Stimulated activated CD8-positive, alpha-beta memory T cell treated with anti-CD3 and anti-CD28 coated beads, Interleukin-15, amount 100 ng/mL, for 1 hour (primary cell): ENCODE measurements around the gene LHFPL3.
"Not testable (repeated sequence)": the region's sequence is repeated elsewhere in the genome, so short reads cannot be mapped to it uniquely, and the experiment has no call there.

Experiments used
- DNase-seq: peaks from one replicate; pipeline ENCODE4 v3.0.0-alpha.2; 2020; ENCODE audit warnings: low read depth

The LHFPL3 gene

DNA sequence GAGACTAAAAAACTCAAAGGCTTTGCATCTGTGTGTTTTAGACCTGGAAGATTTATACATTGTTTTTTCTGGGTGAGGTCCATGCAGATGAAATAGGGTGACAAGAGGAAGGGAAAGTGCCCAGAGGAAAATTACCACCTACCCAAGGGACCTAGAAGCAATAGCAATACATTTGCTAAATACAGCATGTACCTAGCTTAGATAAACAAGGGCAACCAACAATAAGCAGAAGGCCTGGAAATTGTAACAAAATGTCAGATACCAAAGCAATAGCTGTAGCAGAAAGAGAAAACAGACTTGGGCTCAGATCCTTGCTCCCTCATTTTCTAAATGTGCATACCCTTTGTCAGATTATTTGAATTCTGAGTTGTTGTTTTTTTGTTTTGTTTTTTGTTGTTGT is 367.2 kb downstream of the LHFPL3 start:
- DNase-seq = no peak

DNA sequence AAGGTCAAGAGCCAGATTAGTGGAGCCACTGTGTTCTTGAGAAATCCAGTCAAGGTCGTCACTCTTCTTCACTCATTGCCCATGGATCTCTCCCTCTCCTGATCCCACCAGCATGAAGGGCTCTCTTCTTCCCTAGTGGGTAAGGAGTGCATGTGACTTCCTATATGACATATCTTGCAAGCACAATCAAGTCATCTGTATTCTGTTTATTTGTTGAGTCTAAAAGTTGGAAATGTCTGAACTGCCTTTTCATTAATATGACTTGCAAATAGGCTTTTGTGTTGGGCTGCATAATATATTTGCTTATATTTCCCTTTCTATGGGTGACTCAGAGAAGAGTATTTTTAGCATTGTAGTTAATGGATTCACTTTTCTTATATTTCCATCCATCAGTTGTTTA is 371.9 kb downstream of the LHFPL3 start:
- DNase-seq = no peak

DNA sequence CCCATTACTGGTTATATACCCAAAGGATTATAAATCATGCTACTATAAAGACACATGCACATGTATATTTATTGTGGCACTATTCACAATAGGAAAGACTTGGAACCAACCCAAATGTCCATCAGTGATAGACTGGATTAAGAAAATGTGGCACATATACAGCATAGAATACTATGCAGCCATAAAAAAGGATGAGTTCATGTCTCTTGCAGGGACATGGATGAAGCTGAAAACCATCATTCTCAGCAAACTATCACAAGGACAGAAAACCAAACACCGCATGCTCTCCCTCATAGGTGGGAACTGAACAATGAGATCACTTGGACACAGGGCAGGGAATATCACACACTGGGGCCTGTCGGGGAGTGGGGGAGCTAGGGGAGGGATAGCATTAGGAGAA is 392.6 kb downstream of the LHFPL3 start:
- DNase-seq = not testable (repeated sequence)

DNA sequence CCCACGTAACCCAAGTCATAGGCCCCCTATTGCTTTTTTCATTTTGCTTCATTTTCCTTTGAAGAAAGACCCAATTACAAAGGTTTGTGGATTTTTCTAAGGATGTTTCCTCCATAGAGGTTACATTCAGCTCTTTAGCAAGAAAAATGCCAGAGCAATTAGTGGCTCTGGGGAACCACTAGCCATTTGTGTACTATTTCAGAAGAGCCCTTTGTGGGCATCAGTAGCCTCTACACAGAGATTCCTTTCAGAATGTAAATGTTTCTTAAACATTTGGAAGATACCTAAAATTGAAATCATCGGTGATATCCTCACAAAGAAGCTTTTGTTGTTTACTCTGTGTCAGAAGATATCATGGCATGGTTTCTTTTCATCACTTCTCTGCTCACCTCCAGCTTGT is 394.6 kb downstream of the LHFPL3 start:
- no peak for DNase-seq

DNA sequence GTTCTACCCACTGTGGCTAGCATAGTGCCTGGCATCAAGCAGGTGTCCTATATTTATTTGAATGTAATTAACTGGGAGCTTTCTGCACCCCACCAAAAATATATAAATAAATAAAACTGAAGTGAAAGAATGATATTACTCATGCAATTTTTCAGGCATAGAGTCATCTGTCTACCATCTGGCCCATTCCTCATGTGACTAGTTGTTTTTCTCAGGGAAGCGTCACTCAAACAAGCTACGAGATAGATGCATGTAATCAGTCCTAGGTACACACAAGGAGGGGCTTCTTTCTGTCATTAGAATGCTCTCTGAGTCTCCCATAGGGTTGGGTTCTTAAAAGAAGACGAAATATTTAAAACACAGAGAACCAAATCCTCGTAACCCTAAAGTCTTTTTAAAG is 430.1 kb downstream of the LHFPL3 start:
- DNase-seq = no peak

DNA sequence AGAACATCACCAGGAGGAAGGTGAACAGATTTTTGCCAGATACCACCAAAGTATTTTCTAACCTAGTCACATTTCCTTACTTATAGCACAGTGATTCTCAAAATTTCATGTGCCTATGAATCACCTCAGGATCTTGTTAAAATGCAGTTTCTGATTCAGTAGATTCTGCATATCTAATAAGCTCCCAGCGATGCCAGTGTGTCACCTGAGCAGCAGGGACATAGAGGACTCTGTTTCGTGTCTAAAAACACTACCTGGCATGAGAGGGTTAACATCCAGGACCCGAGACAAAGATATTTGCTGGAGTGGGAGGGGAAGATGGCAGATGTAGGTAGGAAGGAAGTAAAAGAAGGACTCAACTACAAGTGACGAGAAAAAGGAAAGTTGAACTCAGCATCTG is 433.5 kb downstream of the LHFPL3 start:
- DNase-seq = no peak

DNA sequence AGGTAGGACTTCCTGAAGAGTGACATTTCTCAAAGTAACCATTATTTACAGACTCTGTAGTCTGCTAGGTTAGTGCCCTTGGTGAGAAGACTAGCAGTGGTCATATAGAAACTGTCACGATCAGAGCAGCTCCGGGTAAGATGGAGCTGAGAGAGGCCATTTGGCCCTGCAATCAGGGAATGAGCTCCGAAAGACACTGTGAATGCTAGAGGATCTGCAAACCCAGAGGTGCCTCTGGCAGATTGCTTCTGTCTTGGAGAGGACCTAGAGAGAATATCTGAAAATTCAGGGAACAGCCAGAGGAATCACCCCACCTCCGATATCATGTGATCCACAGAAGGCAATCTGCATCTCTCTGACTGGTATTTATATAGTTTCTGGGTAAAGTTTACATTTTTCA is 438.7 kb downstream of the LHFPL3 start:
- no peak for DNase-seq

DNA sequence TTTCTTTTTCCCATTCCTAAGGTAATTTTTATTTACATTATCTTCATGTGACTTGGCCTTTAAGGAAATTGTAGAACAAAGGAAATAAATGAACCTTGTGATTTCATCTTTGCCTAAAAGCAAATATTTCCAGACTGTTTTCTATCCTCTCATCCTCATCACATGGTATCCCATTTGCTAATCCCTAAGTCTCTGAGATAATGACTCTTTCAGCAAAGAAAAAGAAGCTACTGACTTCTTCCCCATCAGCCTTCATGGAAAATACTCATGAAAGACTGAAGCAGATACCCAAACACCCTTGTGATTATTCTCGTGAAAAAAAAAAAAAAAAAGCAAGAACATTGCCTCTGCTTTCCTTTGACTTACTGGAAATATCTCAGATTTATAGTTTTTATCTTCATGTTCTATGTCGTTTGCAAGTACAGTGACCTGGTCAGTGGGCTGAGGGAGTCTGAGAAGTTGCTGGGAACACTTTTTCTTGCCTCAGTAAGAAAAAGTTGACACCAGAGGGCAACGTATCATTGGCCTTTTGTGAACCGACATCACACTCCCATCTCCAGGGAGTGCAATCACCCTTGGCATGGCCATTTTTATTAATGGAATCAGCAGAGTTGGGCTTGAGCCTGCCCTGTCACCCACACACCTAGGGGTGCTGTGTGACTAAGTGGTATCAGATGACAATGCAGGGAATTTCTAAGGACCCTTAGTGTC is 439.6 kb downstream of the LHFPL3 start:
- no peak for DNase-seq

DNA sequence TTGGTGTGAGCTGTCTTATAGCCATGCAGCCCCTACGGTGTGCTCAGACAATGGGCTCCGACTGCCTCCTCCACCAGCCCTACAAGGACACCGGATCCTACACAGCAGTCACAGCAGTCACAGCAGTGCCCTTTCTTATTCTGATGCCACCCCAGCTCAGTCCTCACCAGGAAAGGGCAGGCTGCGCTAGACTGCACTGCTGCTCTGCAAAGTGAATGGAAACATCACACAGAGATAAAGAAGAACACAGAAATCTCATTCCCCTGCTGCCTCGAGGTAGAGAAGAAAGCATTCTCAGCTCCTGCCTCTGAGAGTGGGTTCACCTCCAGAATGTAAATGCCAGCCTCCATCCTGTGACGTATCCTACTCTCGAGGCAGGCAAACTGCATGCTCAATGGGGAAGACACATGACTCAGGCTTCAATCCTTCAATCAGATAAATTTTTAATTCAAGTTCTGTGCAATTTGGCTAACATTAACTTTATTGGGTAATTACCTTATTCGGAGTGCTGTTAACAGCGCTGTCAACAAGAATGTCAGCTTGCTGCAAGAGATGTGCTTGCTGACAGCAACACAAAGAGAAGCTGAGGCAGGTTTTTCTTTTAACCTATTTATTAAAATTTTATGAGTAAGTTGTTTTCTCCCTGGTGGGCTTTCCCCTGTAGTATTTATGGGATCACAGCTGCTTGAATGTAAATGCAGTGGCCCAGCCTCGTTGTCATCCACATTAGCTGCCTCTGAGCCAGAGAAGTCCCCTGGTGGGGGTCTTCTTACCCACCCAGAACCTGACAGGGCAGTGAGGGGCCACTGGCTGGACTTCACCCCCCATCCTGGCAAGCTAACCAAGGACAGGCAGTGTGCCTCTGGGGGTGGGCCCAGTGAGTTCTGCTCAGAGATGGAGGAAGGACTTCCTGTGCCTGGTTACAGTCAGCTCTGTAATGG is 444.3 kb downstream of the LHFPL3 start:
- no peak for DNase-seq

DNA sequence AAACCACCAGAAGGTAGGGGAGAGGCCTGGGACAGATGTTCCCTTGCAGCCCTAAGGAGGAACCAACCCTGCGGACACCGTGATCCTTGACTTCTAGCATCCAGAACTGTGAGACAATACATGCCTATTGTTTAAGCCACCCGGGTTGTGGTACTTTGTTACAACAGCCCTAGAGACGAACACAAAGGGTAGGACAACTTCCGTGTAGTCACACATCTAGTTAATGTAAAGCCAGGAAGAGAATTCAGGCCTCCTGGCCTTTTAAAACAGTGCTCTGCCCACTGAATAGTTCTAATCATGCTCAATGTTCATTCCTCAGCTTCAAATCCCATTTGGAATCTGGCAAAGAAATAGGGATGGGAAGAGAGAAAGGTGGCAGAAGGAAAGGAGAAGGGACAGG is 445.4 kb downstream of the LHFPL3 start:
- DNase-seq = no peak

DNA sequence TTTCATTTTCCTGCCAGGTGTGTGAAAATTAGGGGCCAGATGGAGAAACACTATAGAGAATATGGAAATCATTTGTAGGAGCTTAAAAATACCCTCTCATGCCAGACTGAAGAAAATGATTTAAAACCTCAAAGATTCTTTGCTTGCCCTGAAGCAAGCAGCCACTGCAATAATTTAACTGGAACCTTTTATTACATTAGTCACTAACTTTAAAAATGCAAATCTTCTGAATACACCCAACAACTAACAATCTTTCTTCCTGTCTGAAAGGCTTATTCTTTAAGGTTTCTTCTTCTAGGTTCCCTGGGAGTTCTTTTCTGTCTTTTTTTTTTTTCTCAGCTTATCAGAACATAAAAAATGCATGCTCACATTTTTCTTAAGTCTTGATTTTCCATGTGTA is 447.1 kb downstream of the LHFPL3 start:
- no peak for DNase-seq

DNA sequence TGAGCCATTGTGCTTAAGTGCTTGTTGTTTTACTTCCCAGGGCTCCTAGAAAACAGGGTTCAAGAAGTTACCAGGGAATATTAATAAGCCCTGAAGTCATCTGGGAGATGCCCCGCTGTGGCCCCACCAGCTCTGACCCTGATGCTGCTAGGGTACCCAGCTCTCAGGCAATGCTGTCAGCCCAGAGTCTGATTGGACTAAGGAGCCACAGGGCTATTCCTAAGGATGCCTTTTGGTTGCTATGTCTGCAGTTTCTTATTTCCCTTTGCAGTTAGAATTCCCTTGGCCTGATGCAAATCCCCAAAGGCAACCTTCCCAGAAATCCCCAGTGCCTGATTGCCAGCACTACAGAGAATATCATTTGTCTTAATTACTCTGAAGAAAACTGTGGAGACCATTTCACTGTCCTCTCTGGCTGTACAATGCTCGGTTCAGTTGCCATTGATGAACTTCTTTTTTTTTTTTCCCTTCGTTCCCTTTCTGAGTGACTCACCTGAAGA is 448.9 kb downstream of the LHFPL3 start:
- DNase-seq = no peak

DNA sequence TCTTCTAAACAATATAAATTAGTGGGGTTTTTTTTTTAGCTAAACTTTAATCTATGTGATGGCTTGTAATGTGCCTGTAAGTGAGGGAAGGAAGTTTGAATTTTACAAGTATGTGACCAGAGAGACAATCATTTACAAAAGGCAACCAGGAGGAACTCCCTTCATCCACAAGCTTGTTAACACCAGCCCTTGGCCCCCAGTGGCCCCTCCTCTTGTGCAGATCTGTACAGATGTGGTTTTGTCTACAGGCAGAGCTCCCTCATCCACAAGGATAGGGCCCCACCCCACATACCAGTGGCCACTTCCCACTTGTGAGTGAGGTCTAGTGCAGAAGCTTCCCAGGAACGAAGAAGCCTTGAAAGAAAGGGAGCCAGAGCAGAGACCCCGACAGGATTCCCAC is 451.5 kb downstream of the LHFPL3 start:
- DNase-seq = no peak

DNA sequence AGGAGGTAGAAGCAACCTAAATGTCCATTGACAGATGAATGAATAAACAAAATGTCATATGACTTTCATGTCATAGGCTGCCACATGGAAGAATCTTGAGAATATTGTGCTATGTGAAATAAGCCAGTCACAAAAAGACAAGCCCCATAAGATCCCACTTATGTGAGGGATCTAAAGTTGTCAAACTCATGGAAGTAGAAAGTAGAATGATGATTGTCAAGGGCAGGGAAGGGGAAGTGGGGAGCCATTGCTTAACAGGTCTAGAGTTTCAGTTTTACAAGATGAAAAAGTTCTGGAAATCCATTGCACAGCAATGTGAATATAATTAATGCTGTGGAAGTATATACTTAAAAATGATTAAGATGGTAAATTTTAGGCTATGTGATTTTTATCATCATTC is 456.3 kb downstream of the LHFPL3 start:
- no peak for DNase-seq

DNA sequence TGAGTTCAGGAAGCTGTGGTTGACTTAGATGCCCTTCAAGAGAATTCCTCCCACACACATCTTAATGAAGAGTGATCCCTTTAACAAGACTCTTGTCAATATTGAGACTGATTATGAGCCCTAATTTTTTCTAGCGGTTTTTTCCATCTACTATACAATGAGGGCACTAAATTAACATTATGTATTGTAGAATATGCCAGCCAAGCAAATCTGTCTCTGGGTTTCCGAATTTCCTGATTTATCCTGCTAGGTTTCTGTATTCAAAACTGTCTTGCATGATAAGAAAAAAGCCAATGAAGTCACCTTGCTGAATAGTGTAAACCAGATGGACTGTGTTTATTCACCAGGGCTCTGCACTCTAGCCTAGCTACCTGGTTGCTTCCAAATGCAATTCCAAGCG is 461.4 kb downstream of the LHFPL3 start:
- DNase-seq = no peak

DNA sequence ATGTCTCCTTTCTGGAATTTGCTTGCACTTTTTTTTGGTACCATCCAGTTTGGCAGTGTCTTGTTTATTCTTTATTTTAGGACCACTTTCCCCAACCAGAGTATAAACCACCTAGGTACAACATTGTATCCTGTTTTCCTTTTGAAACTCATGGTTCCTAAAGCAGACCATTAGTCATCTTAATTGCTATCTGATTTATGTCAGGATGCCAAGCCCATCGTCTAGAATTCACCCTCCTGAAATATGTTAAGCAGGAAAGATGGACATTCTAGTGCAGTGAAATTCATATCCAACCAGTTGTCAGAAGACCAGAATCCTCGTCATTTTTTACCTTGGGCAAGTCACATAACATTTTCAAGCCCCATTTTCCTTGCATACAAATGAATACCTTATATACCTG is 462.0 kb downstream of the LHFPL3 start:
- no peak for DNase-seq

DNA sequence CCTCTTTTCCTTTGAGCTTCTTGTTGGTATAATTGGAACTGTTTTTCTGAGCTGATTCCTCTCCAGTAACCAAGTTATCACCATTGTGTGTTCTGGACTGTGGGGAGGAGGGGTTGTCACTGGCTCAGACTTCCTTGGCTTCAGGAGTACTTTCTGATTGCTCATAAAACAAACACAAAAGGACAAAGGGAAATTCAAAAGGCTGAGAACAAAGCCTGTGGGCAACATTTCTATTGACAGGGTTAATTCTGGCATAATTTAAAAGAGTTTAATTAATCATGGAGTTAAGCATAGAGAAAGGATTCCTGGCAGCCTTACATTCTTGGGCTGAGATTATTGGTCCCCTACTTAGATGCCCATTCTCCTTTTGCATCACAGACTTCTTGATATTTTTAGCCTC is 462.7 kb downstream of the LHFPL3 start:
- DNase-seq = no peak

DNA sequence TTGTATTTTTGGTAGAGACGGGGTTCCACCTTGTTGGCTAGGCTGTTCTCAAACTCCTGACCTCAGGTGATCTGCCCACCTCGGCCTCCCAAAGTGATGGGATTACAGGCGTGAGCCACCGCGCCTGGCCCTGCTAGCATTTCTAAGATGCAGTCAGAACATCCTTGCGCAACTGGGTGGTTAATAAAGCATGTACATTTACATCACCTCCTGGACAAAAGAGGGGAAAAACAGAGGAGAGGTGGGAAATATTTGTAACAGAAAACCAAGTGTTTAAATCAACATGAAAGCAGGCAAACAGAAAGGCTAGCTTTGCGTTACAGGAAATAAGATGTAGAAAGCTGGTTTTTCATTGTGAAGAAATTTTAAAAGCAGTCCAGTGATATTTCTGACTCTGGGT is 464.7 kb downstream of the LHFPL3 start:
- DNase-seq = no peak

DNA sequence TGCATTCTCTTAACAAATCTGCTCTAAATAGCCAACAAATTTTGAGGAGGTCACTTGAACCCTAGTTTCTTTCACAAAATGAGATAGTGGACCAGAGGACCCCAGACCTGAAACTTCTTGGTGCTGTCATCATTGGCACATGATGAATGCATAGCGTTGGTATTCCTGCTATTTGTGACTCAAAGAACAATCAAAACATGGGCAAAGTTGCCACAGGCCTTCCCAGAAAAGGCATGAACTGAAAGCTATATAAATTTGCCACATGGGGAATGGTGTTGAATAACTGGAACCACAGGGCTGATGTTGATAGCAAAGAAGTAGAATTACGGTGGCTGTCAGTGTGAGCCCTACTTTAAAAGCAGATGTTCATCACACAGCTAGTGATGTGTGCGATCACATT is 465.8 kb downstream of the LHFPL3 start:
- DNase-seq = no peak

DNA sequence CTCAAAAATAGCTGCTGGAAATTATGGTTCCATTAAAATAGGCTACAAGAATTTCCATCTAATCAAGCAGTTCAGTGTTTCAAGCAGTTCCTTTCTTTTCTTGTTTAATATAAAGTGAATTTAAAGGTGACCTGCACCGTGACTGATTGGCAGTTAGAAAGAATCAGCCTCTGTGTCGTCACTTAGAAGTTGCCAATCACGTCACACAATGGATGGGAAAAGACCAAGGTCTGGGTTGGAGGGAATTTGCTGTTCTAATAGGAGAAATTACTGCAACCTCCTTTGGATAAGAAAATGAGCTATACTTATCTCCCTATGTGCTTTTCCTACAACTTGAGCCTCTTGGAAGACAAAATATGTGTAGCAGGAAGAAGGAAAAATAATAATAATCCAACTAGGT is 466.2 kb downstream of the LHFPL3 start:
- DNase-seq = no peak

DNA sequence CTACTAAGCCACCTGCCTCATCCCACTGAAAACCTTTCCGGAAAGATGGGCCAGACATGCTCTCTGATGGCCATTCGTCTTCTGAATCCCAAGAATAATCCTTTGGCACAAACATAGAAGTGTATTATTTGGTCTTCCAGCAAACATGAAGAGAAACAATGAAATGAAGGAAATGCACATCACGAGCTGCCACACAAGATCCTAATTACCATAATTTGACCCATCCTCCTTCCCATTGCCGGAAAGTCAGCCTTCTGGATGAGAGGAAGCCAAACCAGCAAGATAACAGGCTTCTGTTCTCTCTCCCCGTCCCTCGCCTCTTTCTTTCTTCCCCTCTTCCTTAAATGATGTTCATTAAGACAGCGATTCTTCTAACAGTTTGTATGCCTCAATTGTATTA is 466.7 kb downstream of the LHFPL3 start:
- DNase-seq = no peak

DNA sequence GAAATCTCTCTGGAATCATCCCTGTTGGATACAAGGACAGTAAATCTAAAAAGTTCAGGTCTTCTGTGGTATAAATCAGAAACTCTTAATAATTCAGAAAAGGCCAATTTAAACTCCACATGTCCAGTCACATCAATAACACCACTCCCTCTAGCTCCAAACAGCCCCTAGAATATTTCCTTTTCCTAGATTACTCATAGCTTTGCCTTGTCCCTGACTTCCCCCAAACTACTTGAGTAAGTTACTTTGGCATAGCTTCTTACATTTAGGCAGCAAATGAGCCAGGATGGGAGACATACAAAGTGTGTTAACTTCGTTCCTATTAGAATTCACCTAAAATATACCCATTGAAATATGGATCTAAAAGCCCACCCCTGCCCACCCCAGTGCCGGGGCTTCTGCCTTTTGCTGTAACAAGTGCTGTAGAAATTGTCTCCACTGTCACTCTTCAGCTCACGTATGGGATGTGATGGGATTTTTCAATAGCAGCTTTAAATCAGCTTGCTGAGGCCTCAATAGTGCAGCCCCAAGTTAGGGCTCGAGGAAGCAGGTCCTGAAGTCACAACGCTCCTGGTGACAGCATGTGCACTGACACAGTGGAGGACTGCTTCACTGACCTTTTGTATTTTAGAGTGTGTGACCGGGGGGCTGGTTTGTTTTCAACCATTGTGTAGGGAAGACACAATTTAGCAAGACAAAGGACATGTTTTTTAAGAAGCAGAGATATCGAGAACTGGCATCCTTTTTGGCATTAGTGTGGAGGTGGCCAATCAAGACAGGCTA is 467.4 kb downstream of the LHFPL3 start:
- no peak for DNase-seq

DNA sequence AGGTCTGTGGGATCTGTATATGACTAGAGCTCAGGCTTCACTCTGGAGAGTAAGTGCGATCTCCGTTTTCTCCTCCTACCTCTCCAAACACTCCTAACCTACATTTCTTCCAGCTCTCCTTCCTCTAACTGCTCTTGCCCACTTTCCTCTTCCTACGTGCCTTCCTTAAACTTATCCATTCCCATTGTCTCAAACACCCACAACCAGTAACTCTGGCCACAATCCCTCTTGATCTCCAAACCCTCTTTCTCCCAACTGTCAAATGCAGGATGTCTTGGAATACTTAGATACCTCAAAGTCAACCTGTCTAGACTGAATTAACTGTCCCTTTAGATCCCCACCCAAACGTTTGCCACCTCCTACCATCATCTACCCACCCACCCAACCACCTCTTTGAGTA is 471.9 kb downstream of the LHFPL3 start:
- DNase-seq = no peak
